Measurements from ENCODE around the gene CP.
A peak's percentile ranks its signal among the peaks of the same experiment; 100 is the strongest.
"Not testable (repeated sequence)": the region's sequence is repeated elsewhere in the genome, so short reads cannot be mapped to it uniquely, and the experiment has no call there.

The CP gene

DNA sequence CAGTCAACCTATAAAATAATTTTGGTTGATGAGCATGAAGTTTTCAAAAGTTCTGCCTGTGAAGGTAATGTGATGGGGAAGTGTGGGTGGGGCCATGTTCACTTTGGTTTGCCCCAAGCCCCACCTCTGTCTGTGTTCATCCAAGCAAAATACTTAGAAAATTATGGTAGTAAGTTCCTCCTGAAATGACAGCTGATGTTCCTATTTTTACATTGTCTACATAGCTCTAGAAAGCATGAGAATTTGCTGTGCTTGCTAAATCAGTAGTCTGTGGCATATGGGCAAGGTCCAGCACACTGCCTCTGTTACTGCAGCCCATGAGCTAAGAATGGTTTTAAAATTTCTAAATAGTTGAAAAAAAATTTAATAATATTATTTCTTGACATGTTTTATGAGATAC lies 21.9 kb upstream of the CP start:
- Histone ChIP-seq H3K4me1 (ENCODE audit: control extremely low read depth in 1 of 4, control insufficient read depth in 4 of 4, insufficient read depth in 4 of 4, low read length in 3 of 4) (peaks cover 4 to 19% (median 10%) of the 10 kb centered on the region in 4 experiments), H3K27me3 (replicated peaks in 2 of 5; ENCODE audit: control insufficient read depth in 4 of 5, insufficient read depth in 5 of 5, low read length in 4 of 5) (no peaks in the 10 kb centered on the region), H3K4me3 (ENCODE audit: control insufficient read depth in 1 of 7, extremely low read depth in 1 of 7, insufficient read depth in 4 of 7, low read depth in 2 of 7, low read length in 6 of 7) (no peak overlapping the region), H3K27ac (ENCODE audit: insufficient read depth in 1 of 2, low read depth in 1 of 2, low read length in 2 of 2, poor library complexity in 1 of 2, severe bottlenecking in 2 of 2) (no peak overlapping the region), H3K36me3 (ENCODE audit: control insufficient read depth in 4 of 4, insufficient read depth in 4 of 4, low read length in 3 of 4) (no peaks in the 10 kb centered on the region), H3K9me3 (ENCODE audit: control extremely low read depth in 1 of 5, control insufficient read depth in 4 of 5, insufficient read depth in 2 of 5, low read depth in 1 of 5, low read length in 4 of 5) (no peaks in the 10 kb centered on the region)
- no peak for DNase-seq
- ChIA-PET CTCF (interaction anchor here (1.3 kb wide), 1 partner anchor 123 kb away, joined by 3 read pairs; no protein-coding TSS in a partner anchor), POLR2A (no interaction called here)

DNA sequence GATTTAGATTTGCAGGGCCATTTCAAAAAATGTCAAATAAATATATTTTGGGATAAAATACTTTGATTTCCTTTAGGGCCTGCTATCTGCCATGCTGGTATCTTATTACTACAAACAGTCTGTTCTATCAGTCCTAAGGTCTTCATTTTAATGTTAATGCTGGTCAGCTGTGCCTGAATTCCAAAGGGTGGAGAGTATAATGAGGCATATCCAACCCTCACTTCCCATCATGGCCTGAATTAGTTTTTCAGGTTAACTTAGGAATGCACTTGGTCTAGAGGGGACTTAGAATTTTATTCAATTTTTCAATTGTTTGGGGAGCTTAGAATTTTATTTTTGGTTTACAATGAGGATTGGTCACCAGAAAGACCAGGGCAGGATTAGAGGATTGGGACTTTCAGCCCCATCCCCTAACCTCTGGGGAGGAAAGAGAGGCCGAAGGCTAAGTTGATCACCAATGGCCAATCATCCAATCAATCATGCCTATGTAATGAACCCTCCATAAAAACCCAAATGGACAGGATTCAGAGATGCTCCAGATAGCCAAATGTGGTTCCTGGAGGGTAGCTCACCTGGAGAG lies 17.8 kb upstream of the CP start:
- Histone ChIP-seq H3K4me3 (ENCODE audit: control insufficient read depth in 1 of 7, extremely low read depth in 1 of 7, insufficient read depth in 4 of 7, low read depth in 2 of 7, low read length in 6 of 7) (no peak overlapping the region), H3K36me3 (ENCODE audit: control insufficient read depth in 4 of 4, insufficient read depth in 4 of 4, low read length in 3 of 4) (no peaks in the 10 kb centered on the region), H3K4me1 (ENCODE audit: control extremely low read depth in 1 of 4, control insufficient read depth in 4 of 4, insufficient read depth in 4 of 4, low read length in 3 of 4) (peaks cover 0 to 3% (median 0%) of the 10 kb centered on the region in 4 experiments), H3K27me3 (replicated peaks in 2 of 5; ENCODE audit: control insufficient read depth in 4 of 5, insufficient read depth in 5 of 5, low read length in 4 of 5) (no peaks in the 10 kb centered on the region), H3K27ac (ENCODE audit: insufficient read depth in 1 of 2, low read depth in 1 of 2, low read length in 2 of 2, poor library complexity in 1 of 2, severe bottlenecking in 2 of 2) (no peak overlapping the region), H3K9me3 (ENCODE audit: control extremely low read depth in 1 of 5, control insufficient read depth in 4 of 5, insufficient read depth in 2 of 5, low read depth in 1 of 5, low read length in 4 of 5) (no peaks in the 10 kb centered on the region)
- DNase-seq, result no peak
- POLR2A ChIA-PET, result no interaction called here
- WGBS (ENCODE audit: insufficient coverage), result no CpG with 5 or more reads among the region's 1 CpG
- CTCF ChIA-PET, result interaction anchor here (1.0 to 1.8 kb wide), 3 partner anchors 9 to 119 kb away, joined by 3 to 4 read pairs (median 3); partner anchors contain the start of gene HPS3

DNA sequence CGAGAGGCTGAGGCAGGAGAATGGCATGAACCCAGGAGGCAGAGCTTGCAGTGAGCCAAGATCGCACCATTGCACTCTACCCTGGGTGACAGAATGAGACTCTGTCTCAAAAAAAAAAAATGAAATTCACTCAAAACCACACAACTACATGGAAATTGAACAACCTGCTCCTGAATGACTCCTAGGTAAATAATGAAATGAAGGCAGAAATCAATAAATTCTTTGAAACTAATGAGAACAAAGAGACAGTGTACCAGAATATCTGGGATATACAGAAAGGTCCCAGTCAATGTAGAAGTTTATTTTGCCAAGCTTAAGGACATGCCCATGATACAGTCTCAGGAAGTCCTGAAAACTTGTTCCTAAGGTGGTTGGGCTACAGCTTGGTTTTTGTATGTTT lies 16.6 kb upstream of the CP start:
- H3K9me3 ChIP-seq (ENCODE audit: control extremely low read depth in 1 of 5, control insufficient read depth in 4 of 5, insufficient read depth in 2 of 5, low read depth in 1 of 5, low read length in 4 of 5); H3K36me3 ChIP-seq (ENCODE audit: control insufficient read depth in 4 of 4, insufficient read depth in 4 of 4, low read length in 3 of 4); H3K27ac ChIP-seq (ENCODE audit: insufficient read depth in 1 of 2, low read depth in 1 of 2, low read length in 2 of 2, poor library complexity in 1 of 2, severe bottlenecking in 2 of 2); DNase-seq; H3K4me1 ChIP-seq (ENCODE audit: control extremely low read depth in 1 of 4, control insufficient read depth in 4 of 4, insufficient read depth in 4 of 4, low read length in 3 of 4); POLR2A ChIA-PET; H3K4me3 ChIP-seq (ENCODE audit: control insufficient read depth in 1 of 7, extremely low read depth in 1 of 7, insufficient read depth in 4 of 7, low read depth in 2 of 7, low read length in 6 of 7); H3K27me3 ChIP-seq (replicated peaks in 2 of 5; ENCODE audit: control insufficient read depth in 4 of 5, insufficient read depth in 5 of 5, low read length in 4 of 5): not testable (repeated sequence)
- CTCF ChIA-PET, result interaction anchor here (1.4 kb wide), 1 partner anchor 109 kb away, joined by 3 read pairs; the partner anchor contains the start of gene HPS3
- WGBS (ENCODE audit: insufficient coverage), result 100% methylated on average over 1 of the region's 2 CpGs

DNA sequence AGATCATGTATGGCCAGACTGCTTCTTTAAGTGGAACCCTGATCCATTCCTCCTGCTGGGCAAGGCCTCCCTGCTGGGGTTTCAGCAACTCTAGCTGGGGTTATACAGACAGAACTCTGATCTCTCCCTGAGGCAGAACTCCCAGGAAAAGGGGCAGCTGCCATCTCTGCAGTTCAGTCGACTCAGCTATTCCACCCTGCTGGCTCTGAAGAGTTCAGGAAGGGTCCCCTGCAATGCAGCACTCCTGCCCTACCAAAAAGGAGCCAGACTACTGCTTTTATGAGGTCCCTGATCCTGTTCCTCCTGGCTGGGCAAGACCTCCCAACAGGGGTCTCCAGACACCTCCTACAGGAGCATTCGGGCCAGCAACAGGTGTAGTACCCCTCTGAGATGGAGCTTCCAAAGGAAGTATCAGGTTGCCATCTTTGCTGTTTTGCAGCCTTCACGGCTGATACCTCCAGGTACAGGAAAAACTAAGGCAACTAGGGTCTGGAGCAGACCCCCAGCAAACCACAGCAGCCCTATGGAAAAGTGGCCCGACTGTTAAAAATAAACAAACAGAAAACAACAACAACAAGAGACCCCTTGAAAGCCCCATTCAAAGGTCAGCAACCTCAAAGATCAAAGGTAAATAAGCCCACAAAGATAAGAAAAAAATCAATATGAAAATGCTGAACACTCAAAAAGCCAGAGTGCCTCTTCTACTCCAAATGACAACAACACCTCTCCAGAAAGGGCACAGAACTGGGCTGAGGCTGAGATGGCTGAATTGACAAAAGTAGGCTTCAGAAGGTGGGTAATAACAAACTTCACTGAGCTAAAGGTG lies 14.2 kb upstream of the CP start:
- Histone ChIP-seq H3K4me1 (ENCODE audit: control extremely low read depth in 1 of 4, control insufficient read depth in 4 of 4, insufficient read depth in 4 of 4, low read length in 3 of 4) (no peaks in the 10 kb centered on the region), H3K9me3 (ENCODE audit: control extremely low read depth in 1 of 5, control insufficient read depth in 4 of 5, insufficient read depth in 2 of 5, low read depth in 1 of 5, low read length in 4 of 5) (no peaks in the 10 kb centered on the region), H3K36me3 (ENCODE audit: control insufficient read depth in 4 of 4, insufficient read depth in 4 of 4, low read length in 3 of 4) (no peaks in the 10 kb centered on the region), H3K27me3 (replicated peaks in 2 of 5; ENCODE audit: control insufficient read depth in 4 of 5, insufficient read depth in 5 of 5, low read length in 4 of 5) (no peaks in the 10 kb centered on the region), H3K27ac (ENCODE audit: insufficient read depth in 1 of 2, low read depth in 1 of 2, low read length in 2 of 2, poor library complexity in 1 of 2, severe bottlenecking in 2 of 2) (no peak overlapping the region), H3K4me3 (ENCODE audit: control insufficient read depth in 1 of 7, extremely low read depth in 1 of 7, insufficient read depth in 4 of 7, low read depth in 2 of 7, low read length in 6 of 7) (no peak overlapping the region)
- 100% methylated on average over 2 of the region's 4 CpGs for WGBS (ENCODE audit: insufficient coverage)
- DNase-seq, result no peak
- ChIA-PET CTCF (interaction anchor here (0.9 to 2.1 kb wide), 3 partner anchors 10 to 29 kb away, joined by 3 to 6 read pairs (median 4); no protein-coding TSS in a partner anchor), POLR2A (no interaction called here)

DNA sequence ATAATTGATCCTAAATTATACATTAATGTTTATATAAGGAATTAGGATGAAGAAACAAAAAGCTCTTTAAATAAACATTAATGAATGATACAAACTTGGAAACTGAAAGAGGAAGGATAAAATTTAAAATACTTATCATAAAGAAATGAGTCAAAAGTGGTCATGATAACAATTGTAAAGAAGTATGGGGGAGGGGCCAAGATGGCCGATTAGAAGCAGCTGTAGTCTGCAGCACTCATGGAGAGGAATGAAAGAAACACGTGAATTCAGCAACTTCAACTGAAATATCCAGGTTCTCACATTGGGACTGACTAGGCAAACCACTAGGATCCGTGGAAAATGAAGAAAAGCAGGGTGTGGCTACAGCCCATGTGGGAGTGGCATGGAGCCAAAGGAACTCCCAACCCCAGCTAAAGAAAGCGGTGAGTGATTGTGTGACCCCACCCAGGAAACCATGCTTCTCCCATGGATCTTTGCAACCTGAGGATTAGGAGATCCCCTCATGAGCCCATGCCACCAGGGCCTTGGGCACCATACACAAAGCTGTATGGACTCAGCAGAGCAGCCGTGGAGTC lies 13.1 kb upstream of the CP start:
- CTCF ChIA-PET, result interaction anchor here (1.3 kb wide), 1 partner anchor 11 kb away, joined by 4 read pairs; no protein-coding TSS in a partner anchor

DNA sequence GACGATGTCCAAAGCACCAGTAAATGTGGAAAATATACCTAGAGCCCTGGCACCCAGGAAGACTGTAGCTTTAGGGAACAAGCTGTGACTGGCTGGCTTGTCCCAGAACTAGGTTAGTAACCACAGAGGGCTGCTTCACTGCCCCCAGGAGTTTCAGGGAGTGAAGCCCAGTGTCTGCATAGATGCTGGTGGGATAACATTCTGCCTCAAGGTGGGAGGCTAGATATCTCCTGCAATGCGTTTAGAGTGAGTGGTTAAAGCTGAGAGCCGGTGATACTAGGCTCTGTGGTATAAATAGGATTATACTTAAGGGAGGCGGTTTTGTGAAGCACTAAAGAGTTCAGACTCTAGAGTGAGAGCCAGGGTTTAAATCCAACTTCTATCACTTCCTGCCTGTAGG lies 11.7 kb upstream of the CP start:
- peak in 2 of 3 donors; percentile 35 to 62 for DNase-seq
- POLR2A ChIA-PET, result no interaction called here
- CTCF ChIA-PET, result no interaction called here
- 65% methylated on average over 3 of the region's 4 CpGs for WGBS (ENCODE audit: insufficient coverage)
- Histone ChIP-seq H3K4me1 (ENCODE audit: control extremely low read depth in 1 of 4, control insufficient read depth in 4 of 4, insufficient read depth in 4 of 4, low read length in 3 of 4) (no peaks in the 10 kb centered on the region), H3K36me3 (ENCODE audit: control insufficient read depth in 4 of 4, insufficient read depth in 4 of 4, low read length in 3 of 4) (no peaks in the 10 kb centered on the region), H3K27ac (ENCODE audit: insufficient read depth in 1 of 2, low read depth in 1 of 2, low read length in 2 of 2, poor library complexity in 1 of 2, severe bottlenecking in 2 of 2) (no peak overlapping the region), H3K9me3 (ENCODE audit: control extremely low read depth in 1 of 5, control insufficient read depth in 4 of 5, insufficient read depth in 2 of 5, low read depth in 1 of 5, low read length in 4 of 5) (no peaks in the 10 kb centered on the region), H3K27me3 (replicated peaks in 2 of 5; ENCODE audit: control insufficient read depth in 4 of 5, insufficient read depth in 5 of 5, low read length in 4 of 5) (no peaks in the 10 kb centered on the region), H3K4me3 (ENCODE audit: control insufficient read depth in 1 of 7, extremely low read depth in 1 of 7, insufficient read depth in 4 of 7, low read depth in 2 of 7, low read length in 6 of 7) (no peak overlapping the region)

More for the DNA sequence above, 13.1 kb upstream of the CP start:
- no peaks in the 10 kb centered on the region for H3K27me3 ChIP-seq (replicated peaks in 2 of 5; ENCODE audit: control insufficient read depth in 4 of 5, insufficient read depth in 5 of 5, low read length in 4 of 5)
- no peak overlapping the region for H3K27ac ChIP-seq (ENCODE audit: insufficient read depth in 1 of 2, low read depth in 1 of 2, low read length in 2 of 2, poor library complexity in 1 of 2, severe bottlenecking in 2 of 2)
- no peak for DNase-seq
- H3K36me3 ChIP-seq (ENCODE audit: control insufficient read depth in 4 of 4, insufficient read depth in 4 of 4, low read length in 3 of 4), result no peaks in the 10 kb centered on the region
- WGBS (ENCODE audit: insufficient coverage), result 93% methylated on average over 5 of the region's 5 CpGs
- POLR2A ChIA-PET, result no interaction called here
- H3K4me3 ChIP-seq (ENCODE audit: control insufficient read depth in 1 of 7, extremely low read depth in 1 of 7, insufficient read depth in 4 of 7, low read depth in 2 of 7, low read length in 6 of 7), result no peak overlapping the region
- H3K9me3 ChIP-seq (ENCODE audit: control extremely low read depth in 1 of 5, control insufficient read depth in 4 of 5, insufficient read depth in 2 of 5, low read depth in 1 of 5, low read length in 4 of 5), result no peaks in the 10 kb centered on the region
- H3K4me1 ChIP-seq (ENCODE audit: control extremely low read depth in 1 of 4, control insufficient read depth in 4 of 4, insufficient read depth in 4 of 4, low read length in 3 of 4), result no peaks in the 10 kb centered on the region

DNA sequence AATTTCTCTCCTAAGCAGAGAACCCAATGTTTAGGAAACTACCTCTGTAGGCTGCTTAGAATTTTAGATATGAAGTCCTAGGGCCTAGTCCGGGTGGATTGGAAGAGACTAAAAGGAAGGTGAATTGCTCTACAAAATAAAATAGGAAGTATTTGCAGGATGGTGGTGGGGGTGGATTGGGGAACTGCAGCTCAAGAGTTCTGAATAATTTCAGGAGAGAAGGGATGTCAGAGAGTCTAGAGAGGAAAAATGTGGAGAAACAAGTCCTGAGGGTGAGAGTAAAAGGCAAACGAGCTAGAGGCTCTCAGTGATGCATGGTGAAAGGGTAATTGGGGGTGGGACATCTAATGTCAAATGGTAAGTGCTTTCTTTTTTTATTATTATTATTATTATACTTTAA lies 10.2 kb upstream of the CP start:
- WGBS (ENCODE audit: insufficient coverage), result 100% methylated on average over 1 of the region's 2 CpGs
- Histone ChIP-seq H3K9me3 (ENCODE audit: control extremely low read depth in 1 of 5, control insufficient read depth in 4 of 5, insufficient read depth in 2 of 5, low read depth in 1 of 5, low read length in 4 of 5) (no peaks in the 10 kb centered on the region), H3K27me3 (replicated peaks in 2 of 5; ENCODE audit: control insufficient read depth in 4 of 5, insufficient read depth in 5 of 5, low read length in 4 of 5) (no peaks in the 10 kb centered on the region), H3K36me3 (ENCODE audit: control insufficient read depth in 4 of 4, insufficient read depth in 4 of 4, low read length in 3 of 4) (no peaks in the 10 kb centered on the region), H3K27ac (ENCODE audit: insufficient read depth in 1 of 2, low read depth in 1 of 2, low read length in 2 of 2, poor library complexity in 1 of 2, severe bottlenecking in 2 of 2) (no peak overlapping the region), H3K4me1 (ENCODE audit: control extremely low read depth in 1 of 4, control insufficient read depth in 4 of 4, insufficient read depth in 4 of 4, low read length in 3 of 4) (no peaks in the 10 kb centered on the region), H3K4me3 (ENCODE audit: control insufficient read depth in 1 of 7, extremely low read depth in 1 of 7, insufficient read depth in 4 of 7, low read depth in 2 of 7, low read length in 6 of 7) (no peak overlapping the region)
- ChIA-PET POLR2A (no interaction called here), CTCF (interaction anchor here (1.3 kb wide), 1 partner anchor 9 kb away, joined by 3 read pairs; no protein-coding TSS in a partner anchor)
- no peak for DNase-seq
